ENCODE results near the gene CPNE7.
"Not testable (repeated sequence)": the region's sequence is repeated elsewhere in the genome, so short reads cannot be mapped to it uniquely, and the experiment has no call there.

Gene CPNE7

GRCh38 chr16:89583197-89583894 is 7.8 kb downstream of the CPNE7 start:
- H3K4me1 Mint-ChIP-seq: no peaks in the 10 kb centered on the region
- H3K27me3 Mint-ChIP-seq: no peaks in the 10 kb centered on the region

GRCh38 chr16:89583895-89584644 is 8.5 kb downstream of the CPNE7 start:
- H3K4me1 Mint-ChIP-seq: no peaks in the 10 kb centered on the region
- H3K9me3 Mint-ChIP-seq: no peaks in the 10 kb centered on the region
- no peak for ATAC-seq

More at GRCh38 chr16:89583197-89583894, 7.8 kb downstream of the CPNE7 start:
- Mint-ChIP-seq H3K4me3 (no peak overlapping the region), H3K27ac (no peak overlapping the region), H3K9me3 (no peaks in the 10 kb centered on the region)
- ATAC-seq: no peak
- no peak for DNase-seq

GRCh38 chr16:89584768-89585549 is 9.4 kb downstream of the CPNE7 start:
- no peaks in the 10 kb centered on the region for H3K27me3 Mint-ChIP-seq
- ATAC-seq: no peak
- no peaks in the 10 kb centered on the region for H3K4me1 Mint-ChIP-seq
- DNase-seq: no peak
- H3K27ac Mint-ChIP-seq: no peak overlapping the region
- H3K4me3 Mint-ChIP-seq: no peak overlapping the region
- no peaks in the 10 kb centered on the region for H3K9me3 Mint-ChIP-seq

More at GRCh38 chr16:89583895-89584644, 8.5 kb downstream of the CPNE7 start:
- DNase-seq: no peak
- Mint-ChIP-seq H3K4me3 (no peak overlapping the region), H3K27me3 (no peaks in the 10 kb centered on the region), H3K27ac (no peak overlapping the region)

GRCh38 chr16:89586218-89586617 is 10.7 kb downstream of the CPNE7 start:
- no peak overlapping the region for H3K4me3 Mint-ChIP-seq
- no peak overlapping the region for H3K27ac Mint-ChIP-seq
- no peak for DNase-seq
- H3K4me1 Mint-ChIP-seq: no peaks in the 10 kb centered on the region
- H3K9me3 Mint-ChIP-seq: no peaks in the 10 kb centered on the region
- ATAC-seq: peak; percentile 39
- H3K27me3 Mint-ChIP-seq: no peaks in the 10 kb centered on the region

- DNase-seq (no peak), ATAC-seq (no peak)
- H3K27ac Mint-ChIP-seq: no peak overlapping the region
- no peaks in the 10 kb centered on the region for H3K27me3 Mint-ChIP-seq
- H3K9me3 Mint-ChIP-seq: no peaks in the 10 kb centered on the region
- no peaks in the 10 kb centered on the region for H3K4me1 Mint-ChIP-seq
- H3K4me3 Mint-ChIP-seq: no peak overlapping the region
Observed at GRCh38 chr16:89586853-89587252, 11.3 kb downstream of the CPNE7 start.

GRCh38 chr16:89587676-89588075 is 12.1 kb downstream of the CPNE7 start:
- H3K9me3 Mint-ChIP-seq, H3K27me3 Mint-ChIP-seq, H3K4me1 Mint-ChIP-seq, H3K4me3 Mint-ChIP-seq, ATAC-seq, DNase-seq: not testable (repeated sequence)
- peak overlapping the region in 1 of 2 donors; percentile 42 for H3K27ac Mint-ChIP-seq

GRCh38 chr16:89588413-89589109 is 13.0 kb downstream of the CPNE7 start:
- Mint-ChIP-seq H3K9me3 (no peaks in the 10 kb centered on the region), H3K27me3 (no peaks in the 10 kb centered on the region), H3K4me1 (peaks cover 2% of the 10 kb centered on the region), H3K27ac (no peak overlapping the region), H3K4me3 (no peak overlapping the region)
- ATAC-seq (no peak), DNase-seq (no peak)

GRCh38 chr16:89589241-89589926 is 13.8 kb downstream of the CPNE7 start:
- DNase-seq (no peak), ATAC-seq (no peak)
- Mint-ChIP-seq H3K27me3 (no peaks in the 10 kb centered on the region), H3K9me3 (no peaks in the 10 kb centered on the region), H3K4me1 (peaks cover 10% of the 10 kb centered on the region), H3K27ac (no peak overlapping the region), H3K4me3 (no peak overlapping the region)

- Mint-ChIP-seq H3K4me1 (peaks cover 11% of the 10 kb centered on the region), H3K27me3 (no peaks in the 10 kb centered on the region), H3K9me3 (no peaks in the 10 kb centered on the region), H3K4me3 (no peak overlapping the region), H3K27ac (no peak overlapping the region)
- ATAC-seq (peak; percentile 89), DNase-seq (peak in 1 of 2 donors; percentile 45)
Observed at GRCh38 chr16:89593841-89594240, 18.3 kb downstream of the CPNE7 start.

- Mint-ChIP-seq H3K27me3 (no peaks in the 10 kb centered on the region), H3K4me1 (peaks cover 15% of the 10 kb centered on the region), H3K4me3 (no peak overlapping the region), H3K9me3 (no peaks in the 10 kb centered on the region), H3K27ac (no peak overlapping the region)
- no peak for DNase-seq
- no peak for ATAC-seq
Observed at GRCh38 chr16:89595330-89596060, 19.9 kb downstream of the CPNE7 start.

- H3K4me3 Mint-ChIP-seq: no peak overlapping the region
Observed at GRCh38 chr16:89596061-89596689, 20.6 kb downstream of the CPNE7 start.

GRCh38 chr16:89596957-89597649 is 21.5 kb downstream of the CPNE7 start:
- H3K4me1 Mint-ChIP-seq: peaks cover 19% of the 10 kb centered on the region
- H3K27ac Mint-ChIP-seq: no peak overlapping the region
- H3K4me3 Mint-ChIP-seq: no peak overlapping the region
- H3K9me3 Mint-ChIP-seq: no peaks in the 10 kb centered on the region
- DNase-seq (no peak), ATAC-seq (no peak)
- no peaks in the 10 kb centered on the region for H3K27me3 Mint-ChIP-seq

More at GRCh38 chr16:89596061-89596689, 20.6 kb downstream of the CPNE7 start:
- no peaks in the 10 kb centered on the region for H3K9me3 Mint-ChIP-seq
- H3K4me1 Mint-ChIP-seq: peaks cover 15% of the 10 kb centered on the region
- ATAC-seq (no peak), DNase-seq (no peak)
- no peak overlapping the region for H3K27ac Mint-ChIP-seq
- no peaks in the 10 kb centered on the region for H3K27me3 Mint-ChIP-seq

GRCh38 chr16:89598199-89598598 is 22.6 kb downstream of the CPNE7 start:
- Mint-ChIP-seq H3K9me3 (no peaks in the 10 kb centered on the region), H3K27ac (no peak overlapping the region), H3K27me3 (no peaks in the 10 kb centered on the region), H3K4me3 (no peak overlapping the region), H3K4me1 (peaks cover 30% of the 10 kb centered on the region)
- no peak for ATAC-seq
- no peak for DNase-seq
